Panc1 (cell line): ENCODE results near the gene MAML1.

Source experiments
- POLR2AphosphoS5 ChIP-seq: IDR thresholded peaks from 2 replicates; pipeline ENCODE4 v1.6.1; 2012; ENCODE audit warnings: mild to moderate bottlenecking, low read depth, low read length, moderate library complexity
- SIN3A ChIP-seq: IDR thresholded peaks from 2 replicates; pipeline ENCODE4 v1.6.1; 2012; ENCODE audit warnings: low read depth, mild to moderate bottlenecking, low read length, moderate library complexity, borderline replicate concordance; ENCODE audit not compliant: insufficient read depth
- TCF7L2 ChIP-seq: IDR thresholded peaks from 2 replicates; pipeline ENCODE4 v1.6.1; 2011; ENCODE audit warnings: mild to moderate bottlenecking, low read depth, low read length, inconsistent platforms
- TF ChIP-seq, protein P1 (sequence below): fragments of 450-650 bp; IDR thresholded peaks from 2 replicates; pipeline ENCODE4 v1.5.1; 2017; ENCODE audit warnings: mild to moderate bottlenecking

DNA sequence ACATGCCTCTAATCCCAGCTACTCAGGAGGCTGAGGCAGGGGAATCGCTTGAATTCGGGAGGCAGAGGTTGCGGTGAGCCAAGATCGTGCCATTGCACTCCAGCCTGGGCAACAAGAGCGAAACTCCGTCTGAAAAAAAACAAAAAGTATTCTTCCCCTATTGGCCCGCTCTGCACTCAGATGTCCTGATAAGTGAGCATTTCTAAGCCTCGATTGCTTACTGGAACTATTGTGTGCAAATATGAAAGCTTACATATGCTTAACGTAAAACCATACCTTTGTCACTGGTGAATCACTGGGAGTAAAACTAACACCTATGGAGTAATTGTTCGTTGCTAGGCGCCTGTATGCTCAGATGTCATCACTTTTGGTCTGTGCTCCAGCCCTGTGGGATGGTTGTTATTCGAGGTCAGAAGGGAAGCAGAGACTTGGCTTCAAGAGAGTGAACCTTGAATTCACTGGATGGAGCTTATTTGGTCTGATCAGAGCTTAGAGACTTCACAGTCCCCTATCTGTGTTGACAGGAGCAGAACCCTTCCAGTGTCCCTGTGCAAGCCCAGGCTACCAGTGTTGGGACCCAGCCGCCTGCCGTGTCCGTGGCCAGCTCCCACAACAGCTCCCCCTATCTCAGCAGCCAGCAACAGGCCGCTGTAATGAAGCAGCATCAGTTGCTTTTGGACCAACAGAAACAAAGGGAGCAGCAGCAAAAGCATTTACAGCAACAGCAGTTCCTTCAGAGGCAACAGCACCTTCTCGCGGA lies 35.9 kb downstream of the MAML1 start:
- TF ChIP-seq POLR2AphosphoS5, result no peak
- TF ChIP-seq, protein P1, sequence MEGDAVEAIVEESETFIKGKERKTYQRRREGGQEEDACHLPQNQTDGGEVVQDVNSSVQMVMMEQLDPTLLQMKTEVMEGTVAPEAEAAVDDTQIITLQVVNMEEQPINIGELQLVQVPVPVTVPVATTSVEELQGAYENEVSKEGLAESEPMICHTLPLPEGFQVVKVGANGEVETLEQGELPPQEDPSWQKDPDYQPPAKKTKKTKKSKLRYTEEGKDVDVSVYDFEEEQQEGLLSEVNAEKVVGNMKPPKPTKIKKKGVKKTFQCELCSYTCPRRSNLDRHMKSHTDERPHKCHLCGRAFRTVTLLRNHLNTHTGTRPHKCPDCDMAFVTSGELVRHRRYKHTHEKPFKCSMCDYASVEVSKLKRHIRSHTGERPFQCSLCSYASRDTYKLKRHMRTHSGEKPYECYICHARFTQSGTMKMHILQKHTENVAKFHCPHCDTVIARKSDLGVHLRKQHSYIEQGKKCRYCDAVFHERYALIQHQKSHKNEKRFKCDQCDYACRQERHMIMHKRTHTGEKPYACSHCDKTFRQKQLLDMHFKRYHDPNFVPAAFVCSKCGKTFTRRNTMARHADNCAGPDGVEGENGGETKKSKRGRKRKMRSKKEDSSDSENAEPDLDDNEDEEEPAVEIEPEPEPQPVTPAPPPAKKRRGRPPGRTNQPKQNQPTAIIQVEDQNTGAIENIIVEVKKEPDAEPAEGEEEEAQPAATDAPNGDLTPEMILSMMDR, result no peak
- TF ChIP-seq TCF7L2, result no peak
- no peak for TF ChIP-seq SIN3A
